ENCODE data around the gene IGFL1.

- TF ChIP-seq CTCF (IDR thresholded peaks at IDR 0.05) (no peak), POLR2A (IDR thresholded peaks at IDR 0.05) (no peak), POLR2AphosphoS5 (IDR thresholded peaks at IDR 0.05) (no peak)
Measured at GRCh38 chr19:46213156-46213555, 16.4 kb upstream of the IGFL1 start.

Data from prostate gland (tissue), 2 donors.